HG03558 (cell line): ENCODE data around the gene MAML3.

Experiments used
- ATAC-seq: cut with Tn5 transposase; IDR thresholded peaks from one replicate; pipeline ENCODE4 v1.9.1; 2021; ENCODE audit warnings: moderate number of reproducible peaks; ENCODE audit not compliant: unreplicated experiment; ENCODE audit errors: extremely low read depth

Gene MAML3

DNA sequence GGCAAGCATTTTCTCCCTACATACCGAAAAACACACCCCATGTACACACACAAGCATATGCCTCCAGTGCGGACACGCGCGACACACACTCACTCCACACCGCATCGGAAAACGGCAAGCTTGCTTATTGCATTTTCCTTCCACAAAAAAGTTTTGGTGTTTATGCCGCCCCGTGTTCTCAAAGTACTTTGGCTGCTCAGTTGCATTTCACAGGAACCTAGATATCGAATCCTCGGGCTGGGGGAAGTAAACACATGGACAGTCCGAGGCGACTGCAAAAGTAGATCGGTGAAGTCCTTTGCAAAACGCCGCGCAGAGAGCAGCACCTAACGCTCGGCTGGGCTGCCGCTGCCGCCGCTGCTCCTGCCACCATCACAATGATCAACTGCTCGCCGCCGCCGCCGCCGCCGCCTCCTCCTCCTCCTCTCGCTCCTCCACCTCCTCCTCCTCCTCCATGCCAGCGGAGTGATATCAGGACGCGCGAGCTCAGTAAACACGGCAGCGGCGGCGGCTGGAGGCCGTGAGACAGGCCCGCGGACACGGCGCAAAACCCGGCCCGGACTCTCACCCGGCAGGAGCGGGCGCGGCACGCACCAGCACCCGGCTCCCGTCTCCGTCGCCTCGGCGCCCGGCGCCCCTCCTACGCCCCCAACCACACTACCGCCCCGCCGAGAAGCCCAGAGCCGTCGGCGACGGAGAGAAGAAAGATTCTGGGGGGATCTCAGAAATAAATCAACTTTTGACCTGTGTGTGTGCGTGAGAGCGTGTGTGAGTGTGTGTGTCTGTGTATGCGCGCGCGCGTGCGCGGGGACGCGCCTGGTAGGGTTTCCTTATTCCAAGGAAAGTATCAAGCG, at the start of gene MAML3:
TSS of gene MAML3 (minus strand) at position 467 of the 854 bp plus-strand sequence. CDS start 857 bp downstream, outside the sequence.
- ATAC-seq = no peak

GRCh38 chr4:140198942-140199341, 45.0 kb upstream of the MAML3 start:
- no peak for ATAC-seq

DNA sequence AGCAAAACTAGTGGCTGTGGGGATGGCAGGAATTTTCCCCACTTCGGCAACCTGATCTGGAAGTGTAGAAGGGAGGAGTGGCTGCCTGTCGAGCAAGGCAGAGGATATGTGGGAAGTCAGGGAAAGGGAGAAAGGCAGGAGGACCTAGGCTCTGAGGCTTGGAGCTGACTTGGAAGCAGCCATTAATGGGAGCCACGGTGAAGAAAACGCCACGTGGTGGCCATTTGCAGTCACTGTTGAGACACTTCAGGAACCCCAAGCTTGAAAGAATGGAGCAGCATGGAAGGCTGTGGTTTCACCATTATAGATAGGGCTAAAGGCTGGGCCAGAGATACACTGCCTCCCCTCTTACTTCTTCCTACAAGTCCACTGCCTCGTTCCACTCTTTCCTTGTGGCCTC, 41.8 kb upstream of the MAML3 start:
- no peak for ATAC-seq

DNA sequence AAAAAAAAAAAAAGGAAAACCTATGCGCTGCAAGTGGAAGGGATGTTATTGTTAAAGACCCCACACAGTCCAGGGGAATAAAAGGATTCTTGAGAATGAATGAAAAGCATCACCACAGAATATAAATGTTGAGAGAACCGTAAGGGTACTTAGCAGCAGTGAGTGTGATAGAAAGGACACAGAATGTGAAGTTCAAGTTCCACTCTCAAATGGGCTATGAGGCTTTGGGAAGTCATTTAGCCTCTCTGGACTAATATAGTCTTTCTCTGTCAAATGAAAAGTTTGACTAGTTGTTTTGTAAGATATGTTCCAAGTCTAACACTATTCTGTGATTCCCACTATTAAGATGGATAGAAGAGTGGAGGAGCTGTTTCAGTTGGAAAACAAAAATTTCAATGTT, 35.8 kb upstream of the MAML3 start:
- no peak for ATAC-seq

- ATAC-seq = no peak
Observed at GRCh38 chr4:140188975-140189374, 35.0 kb upstream of the MAML3 start.

GRCh38 chr4:140187316-140187695, 33.3 kb upstream of the MAML3 start:
- ATAC-seq = no peak

- no peak for ATAC-seq
Observed at GRCh38 chr4:140186651-140187315, 32.8 kb upstream of the MAML3 start.

GRCh38 chr4:140186082-140186438, 32.1 kb upstream of the MAML3 start:
- no peak for ATAC-seq

DNA sequence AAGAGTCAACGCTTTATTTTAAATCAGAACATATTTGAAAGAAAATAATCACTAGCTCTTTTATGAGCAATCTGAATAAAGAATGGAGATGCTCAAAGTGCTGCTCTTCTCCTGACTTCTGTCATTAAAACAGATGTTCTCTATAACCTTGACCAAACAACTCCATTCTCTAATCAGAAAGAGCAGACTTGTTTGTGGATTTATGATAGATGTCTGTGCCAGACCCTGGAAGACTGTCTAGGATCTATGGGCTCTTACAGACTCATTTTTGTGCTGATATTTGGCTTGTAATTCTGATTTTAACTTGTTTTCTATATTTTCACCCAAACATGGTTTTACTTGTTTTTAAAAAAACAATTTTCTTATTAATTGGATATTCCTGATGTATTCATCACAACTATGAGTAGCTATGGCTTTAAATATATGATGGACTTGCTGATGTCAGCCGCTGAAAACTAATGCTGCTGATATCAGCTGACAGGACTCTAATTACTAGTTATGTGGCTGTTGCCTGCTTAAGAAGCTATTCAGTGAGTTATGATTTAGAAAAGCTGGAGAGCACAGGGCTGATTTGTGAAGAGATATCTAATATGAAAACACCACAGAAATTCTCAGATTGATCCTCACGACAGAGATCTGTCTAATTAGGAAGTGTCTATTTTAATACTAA, 31.6 kb upstream of the MAML3 start:
- no peak for ATAC-seq

DNA sequence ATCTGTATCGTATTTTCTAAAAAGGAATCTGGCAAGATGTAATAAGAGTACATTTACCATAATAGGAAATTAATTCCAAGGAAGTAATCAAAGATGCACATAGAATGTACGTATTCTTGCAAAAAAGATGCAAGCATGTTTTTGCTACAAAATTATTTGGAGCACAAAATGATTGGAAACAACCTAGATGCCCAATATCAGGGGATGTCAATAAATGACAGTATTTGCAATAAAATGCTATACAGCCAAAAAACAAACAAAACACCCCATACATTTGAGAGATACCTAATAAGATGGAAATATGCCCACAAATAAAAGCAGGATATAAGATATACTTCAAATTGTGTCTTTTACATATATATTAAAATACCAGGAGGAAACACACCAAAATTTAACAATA, 29.3 kb upstream of the MAML3 start:
- ATAC-seq = no peak

DNA sequence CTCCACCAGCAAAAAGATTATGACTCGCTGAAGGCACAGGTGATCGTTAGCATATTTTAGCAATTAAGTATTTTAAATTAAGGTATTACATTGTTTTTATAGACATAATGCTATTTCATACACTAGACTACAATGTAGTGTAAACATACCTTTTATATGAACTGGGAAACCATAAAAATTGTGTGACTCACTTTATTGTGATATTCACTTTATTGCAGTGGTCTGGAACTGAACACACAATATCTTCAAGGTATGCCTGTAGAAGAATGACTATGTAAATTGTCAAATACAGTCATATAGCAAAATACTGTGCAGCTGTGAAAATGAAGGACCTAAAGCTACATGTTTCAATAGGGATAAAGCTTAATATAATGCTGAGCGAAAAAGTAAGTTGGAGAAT, 26.6 kb upstream of the MAML3 start:
- ATAC-seq = no peak

GRCh38 chr4:140176735-140177134, 22.8 kb upstream of the MAML3 start:
- no peak for ATAC-seq

GRCh38 chr4:140174543-140174942, 20.6 kb upstream of the MAML3 start:
- ATAC-seq = no peak

- no peak for ATAC-seq
Observed at GRCh38 chr4:140172960-140173359, 19.0 kb upstream of the MAML3 start.

GRCh38 chr4:140170299-140170698, 16.3 kb upstream of the MAML3 start:
- ATAC-seq = no peak

GRCh38 chr4:140168936-140169335, 15.0 kb upstream of the MAML3 start:
- no peak for ATAC-seq

- no peak for ATAC-seq
Observed at GRCh38 chr4:140168474-140168873, 14.5 kb upstream of the MAML3 start.

DNA sequence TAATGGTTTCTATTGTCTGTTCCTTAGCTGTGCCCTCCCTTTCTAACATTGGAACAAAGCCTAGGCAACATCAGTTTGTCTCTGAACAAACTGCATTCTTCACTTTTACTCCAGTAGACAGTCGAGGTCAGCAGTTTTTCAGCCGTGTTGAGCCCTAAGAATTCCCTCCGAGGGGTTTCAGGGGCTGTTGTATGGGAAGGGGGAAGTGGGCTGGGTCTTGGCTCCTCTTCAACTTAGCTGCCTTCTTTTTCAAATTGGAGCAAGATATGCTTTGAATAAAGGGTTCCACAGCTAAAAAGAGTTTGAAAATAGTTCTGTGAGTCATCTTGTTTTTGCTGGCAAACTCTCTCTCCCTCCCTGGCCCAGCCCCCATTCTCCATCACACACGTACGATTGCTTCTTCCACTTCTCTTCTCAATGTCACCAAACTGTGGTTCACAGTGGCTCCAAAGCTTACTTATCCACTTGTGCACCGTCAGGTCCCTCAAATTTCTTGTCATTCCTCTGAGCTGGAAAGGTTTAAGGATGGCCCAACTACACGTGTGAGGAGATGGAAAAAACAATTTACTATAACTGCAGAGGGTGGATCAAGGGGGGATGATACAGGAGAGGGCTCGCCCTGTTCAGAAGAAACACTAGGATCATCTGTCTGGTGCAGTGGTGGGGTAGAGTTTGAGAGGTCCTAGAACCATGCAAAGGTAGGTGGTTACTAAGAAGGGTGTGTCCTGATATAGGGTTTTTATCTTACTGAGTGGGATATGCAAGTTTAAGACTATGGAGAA, 9.2 kb upstream of the MAML3 start:
- no peak for ATAC-seq

GRCh38 chr4:140162596-140162995, 8.6 kb upstream of the MAML3 start:
- no peak for ATAC-seq

- no peak for ATAC-seq
Observed at GRCh38 chr4:140158365-140159030, 4.5 kb upstream of the MAML3 start.
